ENCODE data around the gene RABGAP1L.

GRCh38 chr1:174219606-174220370 lies 60.5 kb downstream of the RABGAP1L start:
- TF ChIP-seq ZNF274 (IDR thresholded peaks at IDR 0.05; ENCODE audit: low read depth, low read length) (no peak), YY1 (IDR thresholded peaks at IDR 0.05; ENCODE audit: insufficient read depth, insufficient read length) (no peak)

Data from NT2/D1 (cell line).